ENCODE results near the gene ST3GAL2. TPM values are rescaled to one million over a fixed set of nuclear protein-coding genes. Genes with fewer than 3 reads are reported as not detected.
A peak's percentile ranks its signal among the peaks of the same experiment; 100 is the strongest.

The ST3GAL2 gene
- total and polyA plus RNA-seq, 9 of the 15 experiments (the other 6 are each of a cell fraction or from before 2014, with no cell fraction given) = 1.5 to 108 (median 34.3) TPM

DNA sequence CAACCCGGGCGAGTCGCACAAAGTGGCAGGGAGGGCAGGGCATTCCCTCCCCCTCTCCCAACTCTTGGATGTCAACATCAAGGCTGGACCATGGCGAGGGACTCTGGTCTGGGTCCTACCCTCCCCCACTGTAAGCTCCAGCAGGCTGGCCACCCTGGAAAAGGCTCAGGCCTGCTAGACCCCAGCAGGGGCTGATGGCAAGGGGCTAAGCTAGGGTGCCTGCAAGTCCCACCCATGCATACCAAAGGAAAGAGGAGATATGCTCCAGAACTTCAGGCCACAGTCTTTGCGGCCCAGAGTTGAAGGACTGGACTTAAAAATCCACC is 19.9 kb downstream of the ST3GAL2 start:
- Histone ChIP-seq H3K4me3 (no peak overlapping the region), H3K9me3 (replicated peaks; ENCODE audit: control insufficient read depth, insufficient read depth, low read depth, low read length) (no peaks in the 10 kb centered on the region), H3K4me2 (ENCODE audit: insufficient read depth, low read length) (peak overlapping the region; percentile 48; the same call in 1 of the 2 replicates), H3K79me2 (ENCODE audit: control insufficient read depth, insufficient read depth, low read length) (peaks cover 96% of the 10 kb centered on the region), H3K27ac (ENCODE audit: extremely low read depth, low read depth, low read length) (no peak overlapping the region; the same call in 2 of the 3 replicates), H3K27me3 (ENCODE audit: control insufficient read depth in 2 of 2, insufficient read depth in 2 of 2, low read length in 2 of 2) (no peaks in the 10 kb centered on the region), H3K9me1 (ENCODE audit: control insufficient read depth, insufficient read depth, low read length) (peaks cover 22% of the 10 kb centered on the region), H4K20me1 (replicated peaks; ENCODE audit: control insufficient read depth, insufficient read depth, low read length) (peaks cover 24% of the 10 kb centered on the region), H3K36me3 (ENCODE audit: control insufficient read depth, insufficient read depth, low read length) (peaks cover 82% of the 10 kb centered on the region), H2AFZ (ENCODE audit: low read depth, low read length) (no peak overlapping the region), H3K9ac (ENCODE audit: insufficient read depth in 1 of 2, low read depth in 2 of 2, low read length in 2 of 2) (peak overlapping the region in 1 of 2 experiments; percentile 65; a peak in 2 of 4 replicates), H3K4me1 (replicated peaks in 1 of 2; ENCODE audit: control insufficient read depth in 2 of 2, insufficient read depth in 2 of 2, low read length in 2 of 2) (peaks cover 90 to 92% of the 10 kb centered on the region in 2 experiments)
- ChIA-PET CTCF (ENCODE audit: low intra/inter-chr PET ratio) (no interaction called here), POLR2A (interaction anchor here (0.5 to 2.5 kb wide), 6 partner anchors 9 to 107 kb away, joined by 3 to 9 read pairs (median 3); no protein-coding TSS in a partner anchor)
- in situ Hi-C loops (cut with MboI) (no loop called here), intact Hi-C loops (cut with micrococcal nuclease) (no loop called here)
- FAIRE-seq (no peak), DNase-seq (ENCODE audit: extremely low read depth in 1 of 4, low spot score in 3 of 4) (no peak), ATAC-seq (no peak)
- no TSS peak for BruUV-seq (replicated peaks)
- 72% methylated on average over 5 of the region's 5 CpGs for WGBS (ENCODE audit: insufficient coverage, low coverage, missing lambda C conversion rate)
- TF ChIP-seq, protein P1, sequence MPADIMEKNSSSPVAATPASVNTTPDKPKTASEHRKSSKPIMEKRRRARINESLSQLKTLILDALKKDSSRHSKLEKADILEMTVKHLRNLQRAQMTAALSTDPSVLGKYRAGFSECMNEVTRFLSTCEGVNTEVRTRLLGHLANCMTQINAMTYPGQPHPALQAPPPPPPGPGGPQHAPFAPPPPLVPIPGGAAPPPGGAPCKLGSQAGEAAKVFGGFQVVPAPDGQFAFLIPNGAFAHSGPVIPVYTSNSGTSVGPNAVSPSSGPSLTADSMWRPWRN (IDR thresholded peaks at IDR 0.05; ENCODE audit: low read depth) = no peak
- TF ChIP-seq RBFOX2 (IDR thresholded peaks at IDR 0.05; ENCODE audit: low read depth, low read length) (peak; percentile 25; the same call in 1 of the 2 replicates), WHSC1 (IDR thresholded peaks at IDR 0.05; ENCODE audit: low read length) (peak; percentile 32), NFE2L1 (tag; IDR thresholded peaks at IDR 0.05; ENCODE audit: borderline replicate concordance, low read depth) (no peak), ZNF165 (CRISPR knock-in tag; IDR thresholded peaks at IDR 0.05; ENCODE audit: borderline replicate concordance) (no peak), CHD1 (IDR thresholded peaks at IDR 0.05; ENCODE audit: low read length) (no peak)
- TF ChIP-seq, protein P2, sequence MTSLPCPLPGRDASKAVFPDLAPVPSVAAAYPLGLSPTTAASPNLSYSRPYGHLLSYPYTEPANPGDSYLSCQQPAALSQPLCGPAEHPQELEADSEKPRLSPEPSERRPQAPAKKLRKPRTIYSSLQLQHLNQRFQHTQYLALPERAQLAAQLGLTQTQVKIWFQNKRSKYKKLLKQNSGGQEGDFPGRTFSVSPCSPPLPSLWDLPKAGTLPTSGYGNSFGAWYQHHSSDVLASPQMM (CRISPR knock-in tag; IDR thresholded peaks at IDR 0.05) = no peak

Data from K562 (cell line).